ENCODE measurements around the gene SORBS1.

DNA sequence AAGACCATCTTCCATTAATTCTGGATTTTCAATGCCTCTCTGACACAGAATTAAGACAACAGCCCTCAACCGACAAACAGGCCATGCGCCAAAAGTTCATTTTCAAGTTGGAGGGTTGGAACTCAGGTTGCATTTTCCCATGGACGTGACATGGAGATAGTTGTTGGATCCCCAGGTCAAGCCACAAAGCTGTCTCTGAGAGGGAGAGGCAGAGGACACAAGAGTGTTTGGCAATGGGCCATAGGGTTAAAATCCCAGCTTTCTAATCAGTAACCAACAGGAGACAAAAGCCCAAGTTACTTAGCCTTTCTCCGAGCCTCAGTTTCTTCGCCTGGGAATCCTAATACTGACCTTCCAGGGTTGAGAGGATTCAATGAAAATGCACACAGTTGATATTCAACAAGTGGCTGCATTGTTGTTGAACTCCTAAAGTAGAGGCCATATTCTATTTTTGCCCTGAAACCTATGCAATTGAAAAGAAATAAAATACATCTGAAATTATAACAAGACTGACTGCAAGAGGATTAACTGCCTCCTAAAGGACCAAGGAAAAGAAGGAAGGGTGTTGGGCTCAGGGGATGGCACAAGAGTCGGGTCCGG lies 44.3 kb downstream of the SORBS1 start:
- TF ChIP-seq, protein P1, sequence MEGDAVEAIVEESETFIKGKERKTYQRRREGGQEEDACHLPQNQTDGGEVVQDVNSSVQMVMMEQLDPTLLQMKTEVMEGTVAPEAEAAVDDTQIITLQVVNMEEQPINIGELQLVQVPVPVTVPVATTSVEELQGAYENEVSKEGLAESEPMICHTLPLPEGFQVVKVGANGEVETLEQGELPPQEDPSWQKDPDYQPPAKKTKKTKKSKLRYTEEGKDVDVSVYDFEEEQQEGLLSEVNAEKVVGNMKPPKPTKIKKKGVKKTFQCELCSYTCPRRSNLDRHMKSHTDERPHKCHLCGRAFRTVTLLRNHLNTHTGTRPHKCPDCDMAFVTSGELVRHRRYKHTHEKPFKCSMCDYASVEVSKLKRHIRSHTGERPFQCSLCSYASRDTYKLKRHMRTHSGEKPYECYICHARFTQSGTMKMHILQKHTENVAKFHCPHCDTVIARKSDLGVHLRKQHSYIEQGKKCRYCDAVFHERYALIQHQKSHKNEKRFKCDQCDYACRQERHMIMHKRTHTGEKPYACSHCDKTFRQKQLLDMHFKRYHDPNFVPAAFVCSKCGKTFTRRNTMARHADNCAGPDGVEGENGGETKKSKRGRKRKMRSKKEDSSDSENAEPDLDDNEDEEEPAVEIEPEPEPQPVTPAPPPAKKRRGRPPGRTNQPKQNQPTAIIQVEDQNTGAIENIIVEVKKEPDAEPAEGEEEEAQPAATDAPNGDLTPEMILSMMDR (IDR thresholded peaks at IDR 0.05), result no peak
- TF ChIP-seq EZH2 (IDR thresholded peaks at IDR 0.05) (no peak), EZH2phosphoT487 (IDR thresholded peaks at IDR 0.05) (no peak)

All from neural progenitor cell (in vitro differentiated cells).